Left ventricle myocardium superior (tissue), 1 donor: Measurements from ENCODE around the gene PCNP. TPM values are rescaled to one million over a fixed set of nuclear protein-coding genes. Genes with fewer than 3 reads are reported as not detected.

Experiments
- total RNA-seq: library from RNA; stranded (reverse); fragmentation: NEBNext Ultra II Directional; extraction: Animal tissue kit (Norgen Biotek cat#: 25700); gene quantifications from one replicate; pipeline ENCODE4 v1.2.1, GENCODE V29; 2021
- donor health status: DM: no; HTN: yes; CAD: no; lungs with severe emphysema.

PCNP gene
- total RNA-seq, 1 donor from 2014 or later: 140 TPM

Other genes with a start within 250 kb of the PCNP start
- 12.2 TPM for gene SENP7, start 61.0 kb upstream of the PCNP start, total RNA-seq
- gene TRMT10C, start 12.3 kb upstream of the PCNP start, total RNA-seq: 30.6 TPM
- 12.0 TPM for gene ZBTB11, start 103.0 kb downstream of the PCNP start, total RNA-seq
- gene RPL24, start 112.5 kb downstream of the PCNP start, total RNA-seq: 816 TPM
- 6.5 TPM for gene CEP97, start 150.4 kb downstream of the PCNP start, total RNA-seq
- gene NXPE3, start 205.0 kb downstream of the PCNP start, total RNA-seq: 48.0 TPM